K562 (cell line): ENCODE results near the gene TRDMT1. TPM values are rescaled to one million over a fixed set of nuclear protein-coding genes. Genes with fewer than 3 reads are reported as not detected.

ENCODE experiments used
- ASH1L ChIP-seq: fragments of 450-650 bp; IDR thresholded peaks from 2 replicates; pipeline ENCODE4 v1.6.1; 2018; ENCODE audit warnings: borderline replicate concordance, mild to moderate bottlenecking, low read depth; ENCODE audit not compliant: partially characterized antibody
- BRD4 ChIP-seq: fragments of 200-600 bp; sonication (generic); IDR thresholded peaks from 2 replicates; pipeline ENCODE4 v1.6.1; 2017; ENCODE audit warnings: inconsistent platforms
- C11orf30 ChIP-seq: fragments of 450-650 bp; IDR thresholded peaks from 2 replicates; pipeline ENCODE4 v1.6.1; 2016; ENCODE audit warnings: low read depth, mild to moderate bottlenecking
- CHD4 ChIP-seq: fragments of 200-600 bp; sonication (generic); IDR thresholded peaks from 3 replicates; pipeline ENCODE4 v1.6.1; 2012; ENCODE audit warnings: low read depth, mild to moderate bottlenecking, mixed read lengths, low read length, inconsistent platforms; ENCODE audit not compliant: insufficient read depth, insufficient replicate concordance, poor library complexity, severe bottlenecking
- CTCFL ChIP-seq: IDR thresholded peaks from 2 replicates; pipeline ENCODE4 v1.6.1; 2011; ENCODE audit warnings: borderline replicate concordance, low read depth, mild to moderate bottlenecking, moderate library complexity, low read length; ENCODE audit not compliant: insufficient read depth, poor library complexity, severe bottlenecking
- HEY1 ChIP-seq: fragments of 250-450 bp; sonication (Bioruptor Pico); IDR thresholded peaks from 2 replicates; pipeline ENCODE4 v1.5.0; 2020; ENCODE audit warnings: mild to moderate bottlenecking, moderate library complexity, borderline replicate concordance
- HOXB6 ChIP-seq: fragments of 250-450 bp; sonication (Bioruptor Pico); IDR thresholded peaks from 2 replicates; pipeline ENCODE4 v1.5.1; 2022; ENCODE audit warnings: mild to moderate bottlenecking, borderline replicate concordance
- KDM2B ChIP-seq: fragments of 250-450 bp; sonication (Bioruptor Pico); IDR thresholded peaks from 2 replicates; pipeline ENCODE4 v1.8.0; 2021; ENCODE audit warnings: mild to moderate bottlenecking, moderate library complexity
- KDM4B ChIP-seq, 2 experiments: fragments of 450-650 bp in 1 of 2; sonication (generic) in 1 of 2; IDR thresholded peaks; 2 replicates each; pipeline ENCODE4 v1.6.1; 2016 to 2017; ENCODE audit warnings: borderline replicate concordance in 2 of 2, antibody characterized with exemption in 1 of 2, low read depth in 1 of 2, mild to moderate bottlenecking in 1 of 2
- POLR2A ChIP-seq: fragments of 450-650 bp; conservative IDR thresholded peaks from 2 replicates; pipeline ENCODE4 v1.6.1; 2016
- PRPF4 ChIP-seq: fragments of 200-400 bp; formaldehyde crosslinking; IDR thresholded peaks from one replicate; pipeline ENCODE4 v1.6.1; 2017; ENCODE audit warnings: low read length, low read depth, mild to moderate bottlenecking; ENCODE audit not compliant: insufficient read depth, poor library complexity, severe bottlenecking
- ZFP1 ChIP-seq: fragments of 450-650 bp; formaldehyde crosslinking; IDR thresholded peaks from 2 replicates; pipeline ENCODE4 v1.4.0; 2020; ENCODE audit warnings: mild to moderate bottlenecking, mixed read lengths
- ZNF444 ChIP-seq: fragments of 250-450 bp; sonication (Bioruptor Pico); IDR thresholded peaks from 2 replicates; pipeline ENCODE4 v1.4.0; 2020; ENCODE audit warnings: mild to moderate bottlenecking, moderate library complexity
- ZNF445 ChIP-seq: fragments of 250-450 bp; sonication (Bioruptor Pico); IDR thresholded peaks from 2 replicates; pipeline ENCODE4 v1.4.0; 2020; ENCODE audit warnings: low read depth, mild to moderate bottlenecking, moderate library complexity
- ZNF592 ChIP-seq: fragments of 450-650 bp; IDR thresholded peaks from 2 replicates; pipeline ENCODE4 v1.6.1; 2017; ENCODE audit warnings: antibody characterized with exemption, mild to moderate bottlenecking
- ZZZ3 ChIP-seq: fragments of 450-650 bp; IDR thresholded peaks from 2 replicates; pipeline ENCODE4 v1.6.1; 2016; ENCODE audit warnings: antibody characterized with exemption, mild to moderate bottlenecking, moderate library complexity
- polyA plus RNA-seq, 8 experiments: library from polyadenylated mRNA; depleted of rRNA in 4 of 8; stranded (reverse) in 5 of 8; unstranded in 3 of 8; fragments of >200 nt; fragmentation: Nextera tagmentation in 2 of 8; fragmentation: Illumina TruSeq in 1 of 8; extraction: Ambion mirVana in 2 of 8; extraction: Trizol in 1 of 8; gene quantifications; 2 replicates each; pipeline versions ENCODE4 v1.2.1 to v1.2.3, GENCODE V29; 2011 to 2014; ENCODE audit warnings: inconsistent platforms in 1 of 8, missing spikeins in 1 of 8
- total RNA-seq, 7 experiments: library from RNA; depleted of rRNA in 6 of 7; stranded (reverse); fragments of >200 nt in 6 of 7; fragmentation: Illumina TruSeq in 2 of 7; extraction: Trizol in 2 of 7; gene quantifications; 2 replicates each; pipeline versions ENCODE4 v1.2.1 to v1.2.3, GENCODE V29; 2011 to 2021; ENCODE audit warnings: low replicate concordance in 1 of 7
- TF ChIP-seq, protein P1 (sequence below): fragments of 250-450 bp; sonication (Bioruptor Pico); IDR thresholded peaks from 2 replicates; pipeline ENCODE4 v1.8.0; 2021; ENCODE audit warnings: borderline replicate concordance, mild to moderate bottlenecking, moderate library complexity; ENCODE audit not compliant: poor library complexity, severe bottlenecking
- TF ChIP-seq, protein P2 (sequence below): fragments of 250-450 bp; sonication (Bioruptor Pico); IDR thresholded peaks from 2 replicates; pipeline ENCODE4 v1.8.0; 2021; ENCODE audit warnings: mild to moderate bottlenecking, moderate library complexity

Gene TRDMT1
- total and polyA plus RNA-seq, 9 of the 15 experiments (the other 6 are each of a cell fraction or from before 2014, with no cell fraction given): 5.4 to 12.6 (median 9.3) TPM

DNA sequence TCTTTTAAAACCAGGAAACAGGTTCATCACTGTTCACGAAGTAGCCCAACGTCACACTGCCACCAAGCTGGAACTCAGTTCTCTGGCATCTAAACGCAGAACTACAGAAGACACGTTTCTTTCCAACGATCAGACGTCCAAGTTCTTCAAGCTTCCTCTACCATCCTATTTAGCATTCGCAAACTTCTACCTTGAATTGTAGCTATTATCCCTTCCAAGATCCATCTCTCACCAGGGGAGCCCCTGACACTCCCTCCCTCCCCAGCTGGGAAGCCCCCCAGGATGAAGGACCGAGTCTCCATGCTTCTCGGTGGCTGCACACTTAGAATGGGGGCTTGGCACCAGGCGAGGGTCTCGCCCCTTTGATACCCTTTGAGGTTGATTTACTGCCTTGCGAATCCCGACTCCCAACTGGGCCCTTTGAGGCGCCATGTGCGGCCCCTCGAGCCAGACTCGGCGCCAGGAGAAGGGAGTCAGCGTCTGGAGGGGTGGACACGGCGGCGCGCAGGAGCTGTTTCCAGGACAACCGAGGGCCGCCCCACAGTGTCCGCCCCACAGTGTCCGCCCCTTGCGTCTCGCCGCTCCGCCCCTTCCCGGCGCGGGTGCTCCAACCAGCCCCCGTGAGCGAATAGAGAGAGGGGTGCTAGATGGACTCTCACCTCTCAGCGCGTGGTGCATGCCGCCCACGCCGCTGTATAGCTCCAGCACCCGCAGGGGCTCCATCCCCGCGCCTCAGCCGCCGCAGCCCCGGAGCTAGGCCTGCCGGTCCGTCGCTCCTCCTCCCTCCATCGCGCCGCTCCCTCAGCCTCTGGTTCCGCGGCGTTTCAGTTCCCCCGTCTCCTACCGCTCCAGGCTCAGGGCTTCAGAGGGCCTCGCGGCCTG is at the start of gene TRDMT1 (continued):
- TF ChIP-seq ZFP1 (CRISPR knock-in tag): no peak
- TF ChIP-seq CHD4: peak; percentile 21
- TF ChIP-seq ZNF444 (CRISPR knock-in tag): no peak
- TF ChIP-seq, protein P1, sequence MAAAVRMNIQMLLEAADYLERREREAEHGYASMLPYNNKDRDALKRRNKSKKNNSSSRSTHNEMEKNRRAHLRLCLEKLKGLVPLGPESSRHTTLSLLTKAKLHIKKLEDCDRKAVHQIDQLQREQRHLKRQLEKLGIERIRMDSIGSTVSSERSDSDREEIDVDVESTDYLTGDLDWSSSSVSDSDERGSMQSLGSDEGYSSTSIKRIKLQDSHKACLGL (CRISPR knock-in tag): no peak
- peak; percentile 97 for TF ChIP-seq C11orf30
- peak; percentile 89 for TF ChIP-seq ZZZ3
- TF ChIP-seq HEY1 (CRISPR knock-in tag): no peak
- TF ChIP-seq KDM2B (CRISPR knock-in tag): no peak
- peak; percentile 27 for TF ChIP-seq CTCFL
- no peak for TF ChIP-seq ZNF445
- peak; percentile 99 for TF ChIP-seq BRD4
- no peak for TF ChIP-seq PRPF4
- TF ChIP-seq KDM4B (IDR thresholded peaks at IDR 0.05; ENCODE audit: borderline replicate concordance in 2 of 2, low read depth in 1 of 2): peak in 1 of 2 experiments; percentile 95; a peak in 1 of 4 replicates
- TF ChIP-seq ZNF592: peak; percentile 82
- TF ChIP-seq, protein P2, sequence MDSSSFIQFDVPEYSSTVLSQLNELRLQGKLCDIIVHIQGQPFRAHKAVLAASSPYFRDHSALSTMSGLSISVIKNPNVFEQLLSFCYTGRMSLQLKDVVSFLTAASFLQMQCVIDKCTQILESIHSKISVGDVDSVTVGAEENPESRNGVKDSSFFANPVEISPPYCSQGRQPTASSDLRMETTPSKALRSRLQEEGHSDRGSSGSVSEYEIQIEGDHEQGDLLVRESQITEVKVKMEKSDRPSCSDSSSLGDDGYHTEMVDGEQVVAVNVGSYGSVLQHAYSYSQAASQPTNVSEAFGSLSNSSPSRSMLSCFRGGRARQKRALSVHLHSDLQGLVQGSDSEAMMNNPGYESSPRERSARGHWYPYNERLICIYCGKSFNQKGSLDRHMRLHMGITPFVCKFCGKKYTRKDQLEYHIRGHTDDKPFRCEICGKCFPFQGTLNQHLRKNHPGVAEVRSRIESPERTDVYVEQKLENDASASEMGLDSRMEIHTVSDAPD (CRISPR knock-in tag): no peak
- peak; percentile 83 for TF ChIP-seq POLR2A
- no peak for TF ChIP-seq HOXB6
- TF ChIP-seq ASH1L: no peak
